GM10266 (cell line): Measurements from ENCODE around the gene RNFT2.

Experiments
- DNase-seq: peaks from one replicate; pipeline ENCODE4 v3.0.0; 2012; ENCODE audit errors: extremely low spot score
- CTCF ChIP-seq: IDR thresholded peaks from 2 replicates; pipeline ENCODE4 v1.5.1; 2012; ENCODE audit warnings: mild to moderate bottlenecking, low read depth; ENCODE audit not compliant: control insufficient read depth, insufficient read depth; ENCODE audit errors: missing control alignments

RNFT2 gene

GRCh38 chr12:116856729-116857128, 118.6 kb downstream of the RNFT2 start:
- no peak for DNase-seq
- no peak for TF ChIP-seq CTCF

GRCh38 chr12:116859079-116859478, 121.0 kb downstream of the RNFT2 start:
- no peak for DNase-seq
- no peak for TF ChIP-seq CTCF

GRCh38 chr12:116860263-116860662, 122.1 kb downstream of the RNFT2 start:
- no peak for TF ChIP-seq CTCF
- DNase-seq, result no peak

- TF ChIP-seq CTCF, result no peak
- peak; percentile 78 for DNase-seq
These were observed 123.2 kb downstream of the RNFT2 start for GRCh38 chr12:116861320-116861719.

GRCh38 chr12:116862167-116862566, 124.1 kb downstream of the RNFT2 start:
- TF ChIP-seq CTCF, result no peak
- no peak for DNase-seq

GRCh38 chr12:116863275-116863767, 125.2 kb downstream of the RNFT2 start:
- DNase-seq, result no peak
- peak; percentile 42 for TF ChIP-seq CTCF

GRCh38 chr12:116864371-116865160, 126.5 kb downstream of the RNFT2 start:
- no peak for DNase-seq
- TF ChIP-seq CTCF, result no peak
